WTC11 (cell line): Measurements from ENCODE around the gene REEP2. TPM values are rescaled to one million over a fixed set of nuclear protein-coding genes. Genes with fewer than 3 reads are reported as not detected.

ENCODE experiments used
- ATAC-seq: fragments of 200-7000 bp; cut with Tn5 transposase; 2 replicates; pipeline ENCODE4 v1.10.0; 2021; ENCODE audit warnings: mild to moderate bottlenecking, moderate library complexity
- CTCF ChIA-PET: fragments of 300-600 bp; sonication (Branson Sonifier 250); formaldehyde crosslinking; loops from one replicate; lab custom pipeline; 2021; ENCODE audit warnings: antibody characterized with exemption; lab: Charles Lee
- POLR2A ChIA-PET: fragments of 350-600 bp; sonication (Branson Sonifier 250); formaldehyde crosslinking; loops from one replicate; lab custom pipeline; 2021; ENCODE audit warnings: antibody characterized with exemption; lab: Charles Lee
- DNase-seq: peaks from one replicate; pipeline ENCODE4 v3.0.0; 2021; ENCODE audit warnings: low spot score
- H3K27ac Mint-ChIP-seq: 2 replicates; pipeline ENCODE4 v1.8.0; 2021; ENCODE audit warnings: mixed read lengths
- H3K27me3 Mint-ChIP-seq: 2 replicates; pipeline ENCODE4 v1.8.0; 2021; ENCODE audit warnings: low read depth, mild to moderate bottlenecking, moderate library complexity, mixed read lengths
- H3K36me3 Mint-ChIP-seq: 2 replicates; pipeline ENCODE4 v1.8.0; 2021; ENCODE audit warnings: mixed read lengths
- H3K4me1 Mint-ChIP-seq: 2 replicates; pipeline ENCODE4 v1.8.0; 2022; ENCODE audit warnings: mixed read lengths
- H3K4me3 Mint-ChIP-seq: 2 replicates; pipeline ENCODE4 v1.8.0; 2021; ENCODE audit warnings: mild to moderate bottlenecking, moderate library complexity, mixed read lengths
- H3K9me3 Mint-ChIP-seq: 2 replicates; pipeline ENCODE4 v1.8.0; 2021; ENCODE audit warnings: mixed read lengths
- ARID4B ChIP-seq: sonication (generic); formaldehyde crosslinking; IDR thresholded peaks from 2 replicates; pipeline ENCODE4 v1.8.0; 2023; ENCODE audit warnings: missing genetic modification reagents, mild to moderate bottlenecking, borderline replicate concordance
- CBFB ChIP-seq: sonication (generic); formaldehyde crosslinking; IDR thresholded peaks from 2 replicates; pipeline ENCODE4 v1.8.1; 2022; ENCODE audit warnings: mild to moderate bottlenecking, low read depth, missing genetic modification reagents
- CREM ChIP-seq: sonication (generic); formaldehyde crosslinking; IDR thresholded peaks from 2 replicates; pipeline ENCODE4 v1.8.1; 2022; ENCODE audit warnings: mild to moderate bottlenecking, missing genetic modification reagents, moderate library complexity
- CTCF ChIP-seq: fragments of 200-600 bp; IDR thresholded peaks from 2 replicates; pipeline ENCODE4 v1.8.0; 2022; ENCODE audit warnings: antibody characterized with exemption
- E2F5 ChIP-seq: sonication (generic); formaldehyde crosslinking; IDR thresholded peaks from 2 replicates; pipeline ENCODE4 v1.8.1; 2022; ENCODE audit warnings: mild to moderate bottlenecking, moderate library complexity, missing genetic modification reagents
- ELF4 ChIP-seq: sonication (generic); formaldehyde crosslinking; IDR thresholded peaks from 2 replicates; pipeline ENCODE4 v1.8.1; 2022; ENCODE audit warnings: low read depth, mild to moderate bottlenecking, moderate library complexity, missing genetic modification reagents
- EMX1 ChIP-seq: fragments of 250-450 bp; sonication (Bioruptor Pico); IDR thresholded peaks from 2 replicates; pipeline ENCODE4 v1.8.0; 2021; ENCODE audit warnings: mild to moderate bottlenecking
- ESRRA ChIP-seq: sonication (generic); formaldehyde crosslinking; IDR thresholded peaks from 2 replicates; pipeline ENCODE4 v1.8.1; 2022; ENCODE audit warnings: mild to moderate bottlenecking, missing genetic modification reagents, borderline replicate concordance
- ETV6 ChIP-seq: sonication (generic); formaldehyde crosslinking; IDR thresholded peaks from 2 replicates; pipeline ENCODE4 v1.8.1; 2022; ENCODE audit warnings: mild to moderate bottlenecking, missing genetic modification reagents
- FOXJ3 ChIP-seq: sonication (generic); formaldehyde crosslinking; IDR thresholded peaks from 2 replicates; pipeline ENCODE4 v1.9.0; 2021; ENCODE audit warnings: missing genetic modification reagents, mild to moderate bottlenecking, borderline replicate concordance
- FOXK1 ChIP-seq: sonication (generic); formaldehyde crosslinking; IDR thresholded peaks from 2 replicates; pipeline ENCODE4 v1.8.0; 2022; ENCODE audit warnings: mild to moderate bottlenecking, moderate library complexity, missing genetic modification reagents
- FOXP1 ChIP-seq: sonication (generic); formaldehyde crosslinking; IDR thresholded peaks from 2 replicates; pipeline ENCODE4 v1.8.0; 2022; ENCODE audit warnings: missing genetic modification reagents, mild to moderate bottlenecking, moderate library complexity, borderline replicate concordance
- IRF2 ChIP-seq: sonication (generic); formaldehyde crosslinking; IDR thresholded peaks from 2 replicates; pipeline ENCODE4 v1.8.0; 2022; ENCODE audit warnings: low read depth, missing genetic modification reagents, borderline replicate concordance
- JUN ChIP-seq: sonication (generic); formaldehyde crosslinking; IDR thresholded peaks from 2 replicates; pipeline ENCODE4 v1.8.0; 2023; ENCODE audit warnings: mild to moderate bottlenecking, missing genetic modification reagents
- MAX ChIP-seq: sonication (generic); formaldehyde crosslinking; IDR thresholded peaks from 2 replicates; pipeline ENCODE4 v1.8.0; 2022; ENCODE audit warnings: mild to moderate bottlenecking, missing genetic modification reagents
- MYBL2 ChIP-seq: sonication (generic); formaldehyde crosslinking; IDR thresholded peaks from 2 replicates; pipeline ENCODE4 v1.8.1; 2023; ENCODE audit warnings: mild to moderate bottlenecking, moderate library complexity, missing genetic modification reagents
- NFE2L1 ChIP-seq: sonication (generic); formaldehyde crosslinking; IDR thresholded peaks from 2 replicates; pipeline ENCODE4 v1.8.1; 2023; ENCODE audit warnings: missing genetic modification reagents
- RORB ChIP-seq: fragments of 250-450 bp; sonication (Bioruptor Pico); IDR thresholded peaks from 2 replicates; pipeline ENCODE4 v1.9.0; 2021; ENCODE audit warnings: mild to moderate bottlenecking
- SP1 ChIP-seq: sonication (generic); formaldehyde crosslinking; conservative IDR thresholded peaks from 2 replicates; pipeline ENCODE4 v1.8.1; 2022; ENCODE audit warnings: missing genetic modification reagents
- TEAD1 ChIP-seq: sonication (generic); formaldehyde crosslinking; IDR thresholded peaks from 2 replicates; pipeline ENCODE4 v1.8.0; 2022; ENCODE audit warnings: mild to moderate bottlenecking, missing genetic modification reagents
- USF1 ChIP-seq: sonication (generic); formaldehyde crosslinking; IDR thresholded peaks from 2 replicates; pipeline ENCODE4 v1.8.0; 2022; ENCODE audit warnings: mild to moderate bottlenecking, missing genetic modification reagents
- ZBTB21 ChIP-seq: sonication (generic); formaldehyde crosslinking; IDR thresholded peaks from 2 replicates; pipeline ENCODE4 v1.8.1; 2023; ENCODE audit warnings: mild to moderate bottlenecking, missing genetic modification reagents, borderline replicate concordance
- ZNF263 ChIP-seq: sonication (generic); formaldehyde crosslinking; IDR thresholded peaks from 2 replicates; pipeline ENCODE4 v1.8.1; 2022; ENCODE audit warnings: low read depth, mild to moderate bottlenecking, moderate library complexity, missing genetic modification reagents
- ZNF281 ChIP-seq: sonication (generic); formaldehyde crosslinking; IDR thresholded peaks from 2 replicates; pipeline ENCODE4 v1.8.0; 2023; ENCODE audit warnings: mild to moderate bottlenecking, missing genetic modification reagents
- total RNA-seq: library from RNA; stranded (reverse); gene quantifications from 3 replicates; pipeline ENCODE4 v1.2.3, GENCODE V29; 2021

The REEP2 gene
- total RNA-seq, 1 experiment from 2014 or later = 51.1 TPM

GRCh38 chr5:138491669-138492559 lies 53.1 kb downstream of the REEP2 start:
- H3K27ac Mint-ChIP-seq = peak overlapping the region; percentile 92; the same call in 1 of the 2 replicates
- H3K27me3 Mint-ChIP-seq = peaks cover 39% of the 10 kb centered on the region
- peak; percentile 73 for ATAC-seq
- H3K4me1 Mint-ChIP-seq = peaks cover 20% of the 10 kb centered on the region
- H3K9me3 Mint-ChIP-seq = no peaks in the 10 kb centered on the region
- ChIA-PET POLR2A (interaction anchor here (2.5 kb wide), 1 partner anchor 26 kb away, joined by 22 read pairs; the partner anchor contains the start of gene EGR1), CTCF (interaction anchor here (1.1 to 2.8 kb wide), 3 partner anchors 10 to 42 kb away, joined by 3 to 10 read pairs (median 10); partner anchors contain the start of gene EGR1)
- no peaks in the 10 kb centered on the region for H3K36me3 Mint-ChIP-seq
- H3K4me3 Mint-ChIP-seq = peak overlapping the region; percentile 82
- peak; percentile 76 for DNase-seq
- 0 out of 2 replicates have a peak, but pooled peaks have one; percentile 19 for TF ChIP-seq ELF4 (CRISPR knock-in tag)
- TF ChIP-seq FOXJ3 (CRISPR knock-in tag) = no peak
- TF ChIP-seq E2F5 = 0 out of 2 replicates have a peak, but pooled peaks have one; percentile 34
- TF ChIP-seq MAX (CRISPR knock-in tag) = peak; percentile 76; the same call in 1 of the 2 replicates
- TF ChIP-seq ZBTB21 (CRISPR knock-in tag) = no peak
- TF ChIP-seq TEAD1 (CRISPR knock-in tag) = 0 out of 2 replicates have a peak, but pooled peaks have one; percentile 54
- TF ChIP-seq CTCF = no peak
- TF ChIP-seq JUN (CRISPR knock-in tag) = peak; percentile 54; the same call in 1 of the 2 replicates
- TF ChIP-seq EMX1 (CRISPR knock-in tag) = no peak
- TF ChIP-seq FOXP1 = 0 out of 2 replicates have a peak, but pooled peaks have one; percentile 48
- no peak for TF ChIP-seq RORB (CRISPR knock-in tag)
- TF ChIP-seq ARID4B = 0 out of 2 replicates have a peak, but pooled peaks have one; percentile 44
- TF ChIP-seq SP1 (CRISPR knock-in tag) = peak; percentile 68; the same call in 1 of the 2 replicates
- TF ChIP-seq IRF2 = no peak
- TF ChIP-seq MYBL2 = no peak; the same call in 1 of the 2 replicates
- no peak for TF ChIP-seq CBFB (CRISPR knock-in tag)
- TF ChIP-seq ESRRA (CRISPR knock-in tag) = no peak
- no peak for TF ChIP-seq NFE2L1 (CRISPR knock-in tag)
- 0 out of 2 replicates have a peak, but pooled peaks have one; percentile 65 for TF ChIP-seq ZNF281 (CRISPR knock-in tag)
- peak; percentile 33; the same call in 1 of the 2 replicates for TF ChIP-seq USF1
- peak; percentile 47; the same call in 1 of the 2 replicates for TF ChIP-seq CREM (CRISPR knock-in tag)
- no peak for TF ChIP-seq ZNF263 (CRISPR knock-in tag)
- TF ChIP-seq ETV6 (CRISPR knock-in tag) = no peak
- TF ChIP-seq FOXK1 (CRISPR knock-in tag) = peak; percentile 47
